ENCODE results near the gene PRSS12.
"Not testable (repeated sequence)": the region's sequence is repeated elsewhere in the genome, so short reads cannot be mapped to it uniquely, and the experiment has no call there.

DNA sequence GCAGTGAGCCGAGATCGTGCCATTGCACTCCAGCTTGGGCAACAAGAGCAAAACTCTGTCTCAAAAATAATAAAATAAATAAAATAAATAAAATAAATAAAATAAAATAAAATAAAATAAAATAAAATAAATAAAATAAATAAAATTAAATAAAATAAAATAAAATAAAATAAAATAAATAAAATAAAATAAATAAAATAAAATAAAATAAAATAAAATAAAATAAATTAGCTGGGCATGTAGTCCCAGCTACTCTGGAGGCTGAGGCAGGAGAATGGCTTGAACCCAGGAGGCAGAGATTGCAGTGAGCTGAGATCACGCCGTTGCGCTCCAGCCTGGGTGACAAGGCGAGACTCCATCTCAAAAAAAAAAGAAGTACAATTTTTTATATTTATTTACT lies 53.2 kb downstream of the PRSS12 start:
- TF ChIP-seq, protein P1, sequence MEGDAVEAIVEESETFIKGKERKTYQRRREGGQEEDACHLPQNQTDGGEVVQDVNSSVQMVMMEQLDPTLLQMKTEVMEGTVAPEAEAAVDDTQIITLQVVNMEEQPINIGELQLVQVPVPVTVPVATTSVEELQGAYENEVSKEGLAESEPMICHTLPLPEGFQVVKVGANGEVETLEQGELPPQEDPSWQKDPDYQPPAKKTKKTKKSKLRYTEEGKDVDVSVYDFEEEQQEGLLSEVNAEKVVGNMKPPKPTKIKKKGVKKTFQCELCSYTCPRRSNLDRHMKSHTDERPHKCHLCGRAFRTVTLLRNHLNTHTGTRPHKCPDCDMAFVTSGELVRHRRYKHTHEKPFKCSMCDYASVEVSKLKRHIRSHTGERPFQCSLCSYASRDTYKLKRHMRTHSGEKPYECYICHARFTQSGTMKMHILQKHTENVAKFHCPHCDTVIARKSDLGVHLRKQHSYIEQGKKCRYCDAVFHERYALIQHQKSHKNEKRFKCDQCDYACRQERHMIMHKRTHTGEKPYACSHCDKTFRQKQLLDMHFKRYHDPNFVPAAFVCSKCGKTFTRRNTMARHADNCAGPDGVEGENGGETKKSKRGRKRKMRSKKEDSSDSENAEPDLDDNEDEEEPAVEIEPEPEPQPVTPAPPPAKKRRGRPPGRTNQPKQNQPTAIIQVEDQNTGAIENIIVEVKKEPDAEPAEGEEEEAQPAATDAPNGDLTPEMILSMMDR (IDR thresholded peaks at IDR 0.05): not testable (repeated sequence)
- TF ChIP-seq POLR2AphosphoS5, POLR2A, EP300 (IDR thresholded peaks at IDR 0.05): not testable (repeated sequence)
